Inflammatory macrophage treated with lipopolysaccharide for 1 hour (primary cell): ENCODE measurements around the gene RBM39.
"Not testable (repeated sequence)": the region's sequence is repeated elsewhere in the genome, so short reads cannot be mapped to it uniquely, and the experiment has no call there.

Source experiments
- DNase-seq, 2 donors: peaks; one replicate each; pipeline ENCODE4 v3.0.0-alpha.2; 2020 to 2022

RBM39 gene

GRCh38 chr20:35704514-35705261, 37.4 kb downstream of the RBM39 start:
- DNase-seq: no peak

- DNase-seq: no peak
Measured at GRCh38 chr20:35702824-35703695, 39.0 kb downstream of the RBM39 start.

DNA sequence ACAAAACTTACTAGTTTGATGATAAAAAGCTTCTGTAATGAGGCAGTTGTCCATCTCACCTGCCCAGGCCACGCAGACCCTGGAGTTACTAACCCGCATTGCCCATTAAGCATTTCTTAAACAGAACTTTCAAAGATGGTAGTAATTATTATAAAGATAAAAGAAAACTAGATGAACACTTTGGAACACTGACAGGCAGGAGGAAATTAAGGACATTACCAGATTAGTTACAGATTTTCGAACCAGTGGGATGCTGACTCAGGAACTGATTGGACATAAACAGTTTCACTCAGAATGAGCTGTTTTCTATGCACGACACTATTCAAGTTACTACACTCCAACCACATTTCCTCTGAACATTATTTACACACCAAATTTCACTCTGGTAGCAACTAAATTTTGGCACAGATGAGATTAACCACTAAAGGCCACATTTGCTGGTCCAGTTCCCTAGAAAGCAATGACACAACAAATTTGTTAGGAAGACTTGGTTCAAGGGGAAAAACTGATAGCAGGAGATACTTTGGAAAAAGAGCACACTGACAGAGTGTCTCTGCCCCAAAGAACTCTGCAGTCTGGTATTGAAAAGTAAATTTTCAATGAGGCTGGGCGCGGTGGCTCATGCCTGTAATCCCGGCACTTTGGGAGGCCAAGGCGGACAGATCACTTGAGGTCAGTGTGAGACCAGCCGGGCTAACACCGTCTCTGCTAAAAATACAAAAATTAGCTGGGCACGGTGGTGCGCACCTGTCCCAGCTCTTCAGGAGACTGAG, 39.8 kb downstream of the RBM39 start:
- DNase-seq: no peak

DNA sequence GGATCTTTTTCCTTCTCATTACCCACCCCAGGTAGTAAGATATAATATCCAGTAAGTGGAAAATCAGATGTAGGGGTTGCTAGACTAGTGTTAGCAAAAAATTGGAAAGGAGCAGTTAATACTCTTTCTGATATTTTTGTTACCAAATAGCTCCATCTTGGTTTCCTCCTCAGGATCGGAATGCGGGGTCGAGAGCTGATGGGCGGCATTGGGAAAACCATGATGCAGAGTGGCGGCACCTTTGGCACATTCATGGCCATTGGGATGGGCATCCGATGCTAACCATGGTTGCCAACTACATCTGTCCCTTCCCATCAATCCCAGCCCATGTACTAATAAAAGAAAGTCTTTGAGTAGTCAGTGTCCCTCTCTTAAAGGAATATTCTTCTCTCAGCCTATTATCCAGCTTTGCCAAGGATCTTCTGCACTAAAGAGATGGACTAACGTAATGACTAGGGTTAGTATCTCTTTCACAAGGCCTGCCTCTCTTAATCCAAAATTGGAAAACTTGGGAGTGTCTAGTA, 41.4 kb downstream of the RBM39 start:
- DNase-seq: no peak

- no peak for DNase-seq
Measured at GRCh38 chr20:35699957-35700624, 42.0 kb downstream of the RBM39 start.

DNA sequence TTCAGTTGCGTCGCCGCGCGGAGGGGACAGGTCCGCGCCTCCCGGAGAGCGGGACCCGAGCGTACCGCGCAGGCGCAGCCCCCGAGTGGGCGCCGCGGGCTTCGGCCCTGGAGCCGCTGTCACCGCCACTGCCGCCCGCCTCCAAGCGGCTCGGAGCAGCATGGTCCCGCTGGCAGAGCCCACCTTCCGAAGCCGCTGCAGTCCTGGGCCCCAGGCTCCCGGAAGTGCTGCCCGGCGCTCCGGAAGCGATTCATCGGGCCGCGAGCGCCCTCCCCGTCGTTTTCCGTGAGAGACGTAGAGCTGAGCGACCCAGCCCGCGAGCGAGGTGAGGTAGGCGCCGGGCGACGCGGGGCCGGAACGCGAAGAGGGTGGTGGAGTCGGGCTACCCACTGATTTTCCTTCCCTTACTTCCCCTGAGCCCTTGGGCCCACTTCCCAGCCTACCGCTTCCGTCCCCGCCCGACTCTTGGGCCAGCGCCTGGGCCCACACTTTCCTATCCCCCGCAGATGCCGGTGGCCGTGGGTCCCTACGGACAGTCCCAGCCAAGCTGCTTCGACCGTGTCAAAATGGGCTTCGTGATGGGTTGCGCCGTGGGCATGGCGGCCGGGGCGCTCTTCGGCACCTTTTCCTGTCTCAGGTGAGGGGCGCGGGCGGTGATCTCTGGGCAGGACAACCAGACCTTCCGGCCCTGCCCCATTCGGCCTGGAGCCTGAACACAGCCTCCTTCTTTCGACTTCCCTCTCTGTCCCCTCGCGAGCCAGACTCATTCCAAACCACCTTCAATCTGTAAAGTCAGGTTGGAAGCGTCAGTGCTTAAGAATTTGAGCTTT, 42.7 kb downstream of the RBM39 start, which contains the start of the genes NFS1 and ROMO1:
Gene NFS1 (minus strand): TSS at position 226 of the 830 bp plus-strand sequence. CDS start 64 bp downstream, at position 162.
Gene ROMO1 (plus strand): TSS at position 279 of the 830 bp plus-strand sequence. CDS start 228 bp downstream, at position 507.
- DNase-seq: peak; percentile 76 to 86

- no peak for DNase-seq
Measured at GRCh38 chr20:35698298-35699126, 43.5 kb downstream of the RBM39 start.

GRCh38 chr20:35697696-35698297, 44.3 kb downstream of the RBM39 start:
- no peak for DNase-seq

- no peak for DNase-seq
Measured at GRCh38 chr20:35695978-35696377, 46.1 kb downstream of the RBM39 start.

- DNase-seq: no peak
Measured at GRCh38 chr20:35695245-35695749, 46.8 kb downstream of the RBM39 start.

GRCh38 chr20:35690265-35690664, 51.8 kb downstream of the RBM39 start:
- no peak for DNase-seq

DNA sequence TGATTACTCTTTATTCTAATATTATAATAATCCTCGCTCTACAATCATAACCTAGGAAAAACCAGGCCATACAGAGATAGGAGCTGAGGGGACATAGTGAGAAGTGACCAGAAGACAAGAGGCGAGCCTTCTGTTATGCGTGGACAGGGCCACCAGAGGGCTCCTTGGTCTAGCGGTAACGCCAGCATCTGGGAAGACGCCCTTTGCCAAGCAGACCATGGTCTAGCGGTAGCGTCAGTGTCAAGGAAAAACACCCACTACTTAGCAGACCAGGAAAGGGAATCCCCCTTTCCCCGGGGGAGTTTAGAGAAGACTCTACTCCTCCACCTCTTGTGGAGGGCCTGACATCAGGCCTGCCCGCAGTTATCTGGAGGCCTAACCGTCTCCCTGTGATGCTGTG, 55.2 kb downstream of the RBM39 start:
- DNase-seq: not testable (repeated sequence)

DNA sequence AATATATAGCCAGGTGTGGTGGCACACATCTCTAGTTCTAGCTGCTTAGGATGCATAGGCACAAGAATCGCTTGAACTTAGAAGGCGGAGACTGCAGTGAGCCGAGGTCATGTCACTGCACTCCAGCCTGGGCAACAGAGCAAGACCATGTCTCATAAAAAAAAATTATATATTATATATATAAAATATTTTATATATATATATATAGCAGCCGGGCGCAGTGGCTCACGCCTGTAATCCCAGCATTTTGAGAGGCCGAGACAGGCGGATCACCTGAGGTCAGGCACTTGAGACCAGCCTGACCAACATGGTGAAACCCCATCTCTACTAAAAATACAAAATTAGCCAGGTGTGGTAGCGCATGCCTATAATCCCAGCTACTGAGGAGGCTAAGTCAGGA, 56.7 kb downstream of the RBM39 start:
- not testable (repeated sequence) for DNase-seq

GRCh38 chr20:35681960-35682359, 60.1 kb downstream of the RBM39 start:
- DNase-seq: no peak

- peak; percentile 46 to 48 for DNase-seq
Measured at GRCh38 chr20:35680452-35681183, 61.4 kb downstream of the RBM39 start.

DNA sequence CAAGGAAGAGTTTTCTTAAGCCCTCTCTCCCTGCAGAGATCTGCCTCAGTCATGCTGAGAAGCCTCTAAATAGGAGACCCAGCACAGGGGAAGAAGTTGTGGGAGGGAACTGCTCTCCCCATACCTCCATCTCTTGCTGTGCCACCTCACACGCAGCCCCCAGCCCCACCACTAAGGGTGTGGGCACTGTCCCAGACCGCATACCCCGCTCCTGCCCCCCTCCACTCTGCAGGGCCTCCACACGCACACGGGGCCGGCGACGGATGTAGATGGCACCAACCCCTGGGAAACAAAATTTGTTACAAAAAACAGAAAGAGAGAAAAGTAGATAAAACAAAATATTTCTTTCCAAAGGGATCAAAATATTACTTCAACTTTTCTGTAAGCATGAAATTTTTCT, 67.1 kb downstream of the RBM39 start:
- no peak for DNase-seq

DNA sequence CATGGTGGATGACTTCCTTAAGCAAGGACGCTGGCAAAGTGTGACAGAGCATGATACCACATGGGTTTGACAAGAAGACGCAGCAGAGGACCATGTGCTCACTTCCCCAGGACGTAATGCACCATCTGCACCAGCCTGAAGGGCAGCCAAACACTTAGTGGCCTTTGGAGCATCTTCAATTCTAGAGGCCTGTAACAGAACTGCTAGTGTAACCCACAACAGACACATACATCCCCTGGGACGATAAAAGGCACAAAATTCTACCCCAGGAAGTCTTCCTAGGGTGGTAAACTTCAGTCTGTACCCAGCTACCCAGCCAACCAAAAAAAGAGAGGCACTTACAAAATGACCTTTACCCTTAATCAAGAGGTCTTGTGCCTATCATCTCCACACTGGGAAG, 68.2 kb downstream of the RBM39 start:
- no peak for DNase-seq

- DNase-seq: no peak
Measured at GRCh38 chr20:35669681-35670080, 72.4 kb downstream of the RBM39 start.

DNA sequence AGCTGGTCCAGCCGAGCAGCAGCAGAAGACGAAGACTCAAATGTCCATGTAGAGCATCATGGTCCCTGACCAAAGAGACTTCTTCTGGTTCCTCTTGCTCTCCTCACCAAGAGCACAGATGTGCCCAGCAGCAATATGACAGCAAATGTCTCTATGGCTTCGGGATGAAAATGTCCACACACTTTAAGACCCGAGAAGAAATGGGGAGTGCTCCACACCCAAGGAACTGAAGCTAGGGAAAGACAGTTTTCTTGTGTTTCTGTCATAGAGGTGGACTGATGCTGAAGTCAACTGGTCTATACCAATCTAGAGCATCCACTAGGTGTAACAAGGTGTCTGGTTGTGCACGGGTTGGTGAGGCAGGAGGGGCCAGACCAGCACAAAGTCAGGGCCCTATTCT, 72.8 kb downstream of the RBM39 start:
- no peak for DNase-seq
